HG03196 (cell line): ENCODE results near the gene SH2D7.

Experiments
- ATAC-seq: cut with Tn5 transposase; IDR thresholded peaks from one replicate; pipeline ENCODE4 v1.9.1; 2021; ENCODE audit not compliant: unreplicated experiment

Gene SH2D7

DNA sequence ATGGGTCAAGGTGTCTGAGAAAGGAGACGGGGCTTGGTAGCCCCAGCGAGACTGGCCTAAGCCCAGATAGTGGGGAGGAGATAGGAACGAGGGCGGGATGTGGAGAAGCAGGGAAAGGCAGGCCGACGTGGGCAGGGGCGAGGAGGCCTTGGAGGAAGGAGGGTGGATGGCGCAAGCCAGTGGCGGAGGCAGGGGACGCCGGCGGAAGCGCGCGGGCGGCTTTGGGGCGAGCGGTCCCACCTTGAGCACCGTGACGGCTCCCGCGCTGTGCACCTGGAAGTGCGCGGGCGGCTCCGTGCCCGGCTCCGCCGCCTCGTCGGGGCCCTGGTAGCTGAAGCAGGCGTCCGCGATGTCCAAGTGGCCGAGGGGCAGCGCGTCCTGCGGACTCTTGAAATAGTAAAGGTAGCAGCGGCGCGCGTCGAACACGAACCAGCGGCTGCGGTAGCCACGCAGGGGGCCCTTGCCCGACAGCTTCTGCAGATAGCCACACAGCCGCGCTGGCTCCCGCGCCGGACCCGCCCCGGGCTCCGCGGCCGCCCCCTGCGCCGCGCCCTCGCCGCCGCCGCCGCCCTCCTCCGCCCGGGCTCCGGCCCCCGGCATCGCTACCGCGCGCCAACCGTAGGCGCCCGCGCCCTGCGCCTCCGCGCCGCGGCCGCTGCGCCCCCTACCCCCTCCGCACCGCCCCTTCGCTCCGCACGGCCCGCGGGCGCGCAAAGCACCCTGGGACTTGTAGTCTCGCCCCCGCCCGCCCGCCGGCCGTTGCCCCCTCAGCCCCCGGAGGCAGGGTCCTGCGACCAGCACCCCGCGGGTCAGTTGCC lies 15.1 kb upstream of the SH2D7 start, which contains the start of gene TBC1D2B:
TSS of gene TBC1D2B (minus strand) at position 659 of the 818 bp plus-strand sequence. CDS start at position 600, 59 bp downstream.
- peak; percentile 66 for ATAC-seq

- ATAC-seq = no peak
Measured at GRCh38 chr15:78077871-78078210, 14.5 kb upstream of the SH2D7 start.

GRCh38 chr15:78079298-78080087 lies 12.9 kb upstream of the SH2D7 start:
- ATAC-seq = no peak

DNA sequence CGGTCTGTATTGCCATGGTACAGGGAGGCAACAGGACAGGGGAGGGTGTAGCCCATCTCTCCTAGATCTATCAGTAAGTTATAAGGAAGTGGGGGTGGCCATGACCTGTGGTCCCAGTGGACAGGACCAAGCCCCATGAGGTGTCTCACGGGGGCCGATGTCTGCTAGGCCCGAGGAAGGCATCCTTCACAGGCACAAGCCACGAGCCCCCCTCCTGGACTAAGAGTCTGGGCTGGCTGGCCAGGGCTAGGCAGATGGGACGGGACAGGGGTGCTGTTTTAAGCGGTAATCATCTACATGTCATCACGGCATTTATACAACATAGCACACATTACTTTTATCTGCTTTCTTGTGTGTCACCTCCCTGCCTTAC lies 12.3 kb upstream of the SH2D7 start:
- ATAC-seq = no peak

GRCh38 chr15:78082106-78082742 lies 10.1 kb upstream of the SH2D7 start:
- ATAC-seq = no peak

DNA sequence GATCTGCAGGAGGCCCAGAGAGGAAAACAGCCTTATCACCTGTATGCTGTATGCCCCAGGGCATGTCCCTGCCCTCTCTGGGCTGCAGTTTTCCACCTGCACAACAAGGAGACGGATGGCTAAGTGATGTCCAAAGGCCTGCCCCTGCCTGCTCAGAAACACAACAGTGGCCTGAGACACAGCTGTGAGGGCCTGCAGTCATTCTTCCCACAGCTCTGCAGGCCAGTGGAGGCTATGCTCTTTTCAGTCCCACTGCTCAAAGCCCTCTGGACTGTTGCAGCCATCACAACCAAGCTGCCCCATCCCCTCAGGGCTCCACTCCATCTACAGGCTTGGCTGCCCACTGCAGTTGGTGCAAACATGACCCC lies 9.6 kb upstream of the SH2D7 start:
- no peak for ATAC-seq

DNA sequence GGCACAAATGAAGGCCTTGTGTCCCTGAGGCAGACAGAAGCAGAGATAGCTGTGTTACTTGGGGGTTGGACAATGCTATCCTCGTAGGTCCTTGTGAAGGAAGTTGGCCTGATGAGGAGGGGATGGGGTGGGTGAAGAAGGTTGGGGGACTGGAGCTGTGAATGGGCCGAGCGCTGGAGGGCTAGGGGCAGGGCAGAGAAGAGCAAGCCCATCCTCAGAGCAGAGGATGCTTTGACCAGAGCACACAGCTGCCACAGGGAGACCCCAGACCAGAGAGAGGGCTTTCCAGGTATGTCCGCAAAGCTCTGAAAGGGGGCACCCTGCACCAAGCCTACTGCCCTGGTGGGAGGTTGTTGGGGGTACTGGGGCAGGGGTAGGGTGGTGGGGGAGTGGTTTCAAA lies 9.2 kb upstream of the SH2D7 start:
- ATAC-seq = no peak

GRCh38 chr15:78083687-78084448 lies 8.5 kb upstream of the SH2D7 start:
- no peak for ATAC-seq

GRCh38 chr15:78084449-78084750 lies 8.0 kb upstream of the SH2D7 start:
- ATAC-seq = no peak

DNA sequence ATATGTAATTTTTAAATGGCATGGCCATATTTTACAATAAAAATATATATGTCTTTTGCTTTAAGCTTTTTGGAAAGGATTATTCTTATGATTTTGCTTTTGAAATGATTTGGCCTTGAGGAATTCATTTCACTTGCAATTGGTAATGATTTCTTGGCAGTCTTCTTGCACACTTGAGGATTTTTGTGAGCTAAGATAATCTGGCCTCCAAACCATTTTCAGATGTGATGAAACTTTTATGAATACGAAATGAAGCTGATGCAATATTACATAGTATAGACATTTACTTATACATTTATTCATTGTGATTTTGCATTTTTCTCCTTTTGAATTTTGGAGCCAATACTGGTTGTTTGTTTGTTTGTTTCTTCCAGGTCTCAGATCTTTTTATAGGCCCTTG lies 6.4 kb upstream of the SH2D7 start:
- ATAC-seq = no peak

- peak; percentile 50 for ATAC-seq
Measured at GRCh38 chr15:78087951-78088772, 4.2 kb upstream of the SH2D7 start.

- ATAC-seq = no peak
Measured at GRCh38 chr15:78088773-78089080, 3.6 kb upstream of the SH2D7 start.

- ATAC-seq = no peak
Measured at GRCh38 chr15:78090422-78091063, 1.8 kb upstream of the SH2D7 start.

GRCh38 chr15:78093242-78094020 lies 1.1 kb downstream of the SH2D7 start:
- no peak for ATAC-seq

GRCh38 chr15:78097667-78098066 lies 5.3 kb downstream of the SH2D7 start:
- no peak for ATAC-seq

- ATAC-seq = no peak
Measured at GRCh38 chr15:78098131-78098755, 5.9 kb downstream of the SH2D7 start.

- no peak for ATAC-seq
Measured at GRCh38 chr15:78100886-78101285, 8.5 kb downstream of the SH2D7 start.

GRCh38 chr15:78101423-78102105 lies 9.2 kb downstream of the SH2D7 start:
- ATAC-seq = no peak
